Sigmoid colon (tissue), 7 donors: Measurements from ENCODE around the gene IL1RAPL1. TPM values are rescaled to one million over a fixed set of nuclear protein-coding genes. Genes with fewer than 3 reads are reported as not detected.
"Not testable (repeated sequence)": the region's sequence is repeated elsewhere in the genome, so short reads cannot be mapped to it uniquely, and the experiment has no call there.

Experiments used
- DNase-seq: peaks from one replicate; pipeline ENCODE4 v3.0.0-alpha.2; 2019
- H3K27ac ChIP-seq, 4 donors: fragments of 200-600 bp; sonication (generic); one replicate each; pipeline ENCODE4 v1.5.1; 2016 to 2019; ENCODE audit warnings: mild to moderate bottlenecking in 1 of 4
- H3K27me3 ChIP-seq, 3 donors: fragments of 200-600 bp; sonication (generic); one replicate each; pipeline ENCODE4 v1.5.1; 2019; ENCODE audit warnings: mild to moderate bottlenecking in 1 of 3
- H3K36me3 ChIP-seq, 4 donors: fragments of 200-600 bp; sonication (generic); one replicate each; pipeline ENCODE4 v1.5.1; 2016 to 2019
- H3K4me1 ChIP-seq, 4 donors: fragments of 200-600 bp; sonication (generic); one replicate each; pipeline ENCODE4 v1.5.1; 2017 to 2019
- H3K4me3 ChIP-seq, 4 donors: fragments of 200-600 bp; sonication (generic); one replicate each; pipeline ENCODE4 v1.5.1; 2017 to 2019; ENCODE audit warnings: mild to moderate bottlenecking in 2 of 4, moderate library complexity in 1 of 4
- H3K9me3 ChIP-seq, 4 donors: fragments of 200-600 bp in 3 of 4; sonication (generic) in 3 of 4; one replicate each; pipeline versions ENCODE4 v1.5.1 to v1.6.1; 2013 to 2019
- CTCF ChIP-seq, 4 experiments: fragments of 450-650 bp in 3 of 4; fragments of 200-600 bp in 1 of 4; IDR thresholded peaks; one replicate each; pipeline ENCODE4 v1.5.1; 2016 to 2019; ENCODE audit warnings: antibody characterized with exemption in 4 of 4, mild to moderate bottlenecking in 3 of 4, moderate library complexity in 2 of 4
- EP300 ChIP-seq, 4 donors: sonication (generic); formaldehyde crosslinking; IDR thresholded peaks; one replicate each; pipeline ENCODE4 v1.6.1; 2017; ENCODE audit warnings: antibody characterized with exemption in 4 of 4
- POLR2A ChIP-seq, 2 donors: fragments of 450-650 bp; IDR thresholded peaks; one replicate each; pipeline ENCODE4 v1.6.1; 2016; ENCODE audit warnings: antibody characterized with exemption in 2 of 2, mild to moderate bottlenecking in 2 of 2, moderate library complexity in 2 of 2
- POLR2AphosphoS5 ChIP-seq, 4 donors: sonication (generic); formaldehyde crosslinking; IDR thresholded peaks; one replicate each; pipeline ENCODE4 v1.6.1; 2017; ENCODE audit warnings: antibody characterized with exemption in 4 of 4
- WGBS, 2 donors: extraction: QIAGEN DNeasy Blood & Tissue Kit; methylation state at CpG; one replicate each; pipeline ENCODE4 v1.1.7; 2013; 5-methylcytosine and 5-hydroxymethylcytosine counted together
- intact Hi-C: fragments of 100-400 bp; cut with DNase I; formaldehyde crosslinking; loops from one replicate; pipeline ENCODE4 v1.15.1; 2023
- polyA plus RNA-seq, 3 donors: library from polyadenylated mRNA; stranded (reverse); fragments of 200-250 nt; gene quantifications; one replicate each; pipeline ENCODE4 v1.2.3, GENCODE V29; 2013
- total RNA-seq, 4 donors: library from RNA; depleted of rRNA; stranded (reverse); fragments of >200 nt; gene quantifications; one replicate each; pipeline ENCODE4 v1.1.0, GENCODE V29; 2016
- donor health status: healthy with polysubstance abuse.
- donor health status: Bipolar disorder and iron deficiency.
- donor health status: healthy.

Gene IL1RAPL1
- total and polyA plus RNA-seq, 7 donors: 0.07 to 2.5 (median 1.2) TPM; not detected in 2

GRCh38 chrX:28773807-28774206 lies 186.6 kb downstream of the IL1RAPL1 start:
- Histone ChIP-seq H3K9me3 (no peaks in the 10 kb centered on the region), H3K4me1 (no peaks in the 10 kb centered on the region), H3K27me3 (no peaks in the 10 kb centered on the region), H3K27ac (no peak overlapping the region), H3K4me3 (no peak overlapping the region), H3K36me3 (no peaks in the 10 kb centered on the region)
- no peak for DNase-seq
- TF ChIP-seq POLR2AphosphoS5 (IDR thresholded peaks at IDR 0.05) (no peak), EP300 (IDR thresholded peaks at IDR 0.05) (no peak), CTCF (IDR thresholded peaks at IDR 0.05) (no peak), POLR2A (IDR thresholded peaks at IDR 0.05) (no peak)
- 84 to 86% methylated on average over 5 of the region's 5 CpGs for WGBS, 2 donors
- intact Hi-C loops: no loop called here

GRCh38 chrX:28787206-28787605 lies 200.0 kb downstream of the IL1RAPL1 start:
- DNase-seq: no peak
- no peaks in the 10 kb centered on the region for H3K4me1 ChIP-seq
- no peaks in the 10 kb centered on the region for H3K9me3 ChIP-seq
- H3K36me3 ChIP-seq: no peaks in the 10 kb centered on the region
- H3K27ac ChIP-seq: no peak overlapping the region
- 74 to 81% methylated on average over 2 of the region's 2 CpGs for WGBS, 2 donors
- no peaks in the 10 kb centered on the region for H3K27me3 ChIP-seq
- TF ChIP-seq POLR2AphosphoS5 (IDR thresholded peaks at IDR 0.05): no peak
- no peak for TF ChIP-seq EP300 (IDR thresholded peaks at IDR 0.05)
- TF ChIP-seq POLR2A (IDR thresholded peaks at IDR 0.05): no peak
- no peak for TF ChIP-seq CTCF (IDR thresholded peaks at IDR 0.05)
- intact Hi-C loops: no loop called here
- H3K4me3 ChIP-seq: no peak overlapping the region

GRCh38 chrX:28800671-28801070 lies 213.4 kb downstream of the IL1RAPL1 start:
- 90 to 94% methylated on average over 5 of the region's 5 CpGs for WGBS, 2 donors
- DNase-seq, H3K36me3 ChIP-seq, H3K27ac ChIP-seq, H3K4me1 ChIP-seq, intact Hi-C loops, H3K27me3 ChIP-seq, H3K9me3 ChIP-seq, H3K4me3 ChIP-seq: not testable (repeated sequence)

GRCh38 chrX:28802625-28803024 lies 215.4 kb downstream of the IL1RAPL1 start:
- no peak for TF ChIP-seq POLR2AphosphoS5 (IDR thresholded peaks at IDR 0.05)
- no peak for TF ChIP-seq POLR2A (IDR thresholded peaks at IDR 0.05)
- TF ChIP-seq EP300 (IDR thresholded peaks at IDR 0.05): no peak
- no peak for TF ChIP-seq CTCF (IDR thresholded peaks at IDR 0.05)
- Histone ChIP-seq H3K27ac (no peak overlapping the region), H3K4me3 (no peak overlapping the region), H3K9me3 (no peaks in the 10 kb centered on the region), H3K4me1 (no peaks in the 10 kb centered on the region), H3K27me3 (no peaks in the 10 kb centered on the region), H3K36me3 (no peaks in the 10 kb centered on the region)
- 57 to 81% methylated on average over 1 of the region's 1 CpG for WGBS, 2 donors
- intact Hi-C loops: no loop called here
- DNase-seq: no peak

- no peaks in the 10 kb centered on the region for H3K36me3 ChIP-seq
- intact Hi-C loops: no loop called here
- no peaks in the 10 kb centered on the region for H3K27me3 ChIP-seq
- TF ChIP-seq POLR2A (IDR thresholded peaks at IDR 0.05) (no peak), EP300 (IDR thresholded peaks at IDR 0.05) (no peak), POLR2AphosphoS5 (IDR thresholded peaks at IDR 0.05) (no peak), CTCF (IDR thresholded peaks at IDR 0.05) (no peak)
- whole genome bisulfite sequencing, 2 donors: 49 to 65% methylated on average over 1 of the region's 1 CpG
- no peak for DNase-seq
- no peaks in the 10 kb centered on the region for H3K9me3 ChIP-seq
- no peaks in the 10 kb centered on the region for H3K4me1 ChIP-seq
- H3K27ac ChIP-seq: no peak overlapping the region
- no peak overlapping the region for H3K4me3 ChIP-seq
These were observed 248.7 kb downstream of the IL1RAPL1 start for GRCh38 chrX:28835991-28836390.
